ENCODE measurements around the gene NFAM1. TPM values are rescaled to one million over a fixed set of nuclear protein-coding genes. Genes with fewer than 3 reads are reported as not detected.

Gene NFAM1
- total and polyA plus RNA-seq, 10 donors, result 2.0 to 56.6 (median 30.8) TPM

DNA sequence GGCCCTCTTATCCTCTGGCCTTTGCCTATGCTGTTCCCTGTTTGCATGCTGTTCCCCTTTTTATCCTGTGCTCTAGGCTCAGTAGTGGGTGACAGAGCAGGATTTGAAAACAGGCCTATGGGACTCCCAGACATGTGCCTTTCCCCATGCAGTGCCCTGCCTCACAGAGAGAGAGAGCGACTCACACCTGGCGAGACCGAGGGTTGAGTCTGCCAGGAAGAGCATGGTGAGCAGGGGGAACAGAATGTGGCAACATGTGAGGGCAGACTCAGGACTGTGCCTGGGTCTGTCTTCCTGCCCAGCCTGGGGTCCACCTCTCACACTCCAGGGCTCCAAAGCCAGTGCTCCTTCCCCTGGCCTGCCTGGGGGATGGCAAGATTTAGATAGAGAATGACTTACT lies 75.0 kb downstream of the NFAM1 start:
- H3K27ac ChIP-seq, result no peak overlapping the region

DNA sequence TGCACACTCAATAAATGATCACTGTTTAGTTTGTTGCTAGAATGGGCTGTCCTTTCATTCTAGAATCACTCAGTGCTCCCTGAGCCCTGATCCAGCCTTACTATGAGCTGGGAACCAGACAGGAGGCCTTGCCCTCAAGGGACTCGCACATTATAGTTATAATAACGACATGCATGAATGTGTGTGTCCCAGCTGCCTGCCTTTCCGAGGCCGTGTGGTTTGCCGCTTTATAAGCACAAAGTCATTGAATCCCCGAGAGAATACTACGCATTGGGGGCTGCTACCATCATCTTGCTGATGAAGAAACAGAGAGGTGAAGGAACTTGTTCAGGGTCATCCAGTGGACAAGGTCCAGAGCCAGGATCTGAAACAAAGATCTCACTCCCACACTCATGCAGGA lies 75.7 kb downstream of the NFAM1 start:
- TF ChIP-seq POLR2AphosphoS5 (IDR thresholded peaks at IDR 0.05), result no peak
- TF ChIP-seq CTCF (IDR thresholded peaks at IDR 0.05 in 8 of 11, conservative IDR thresholded peaks at IDR 0.05 in 3 of 11), result no peak
- no peak for TF ChIP-seq POLR2A (IDR thresholded peaks at IDR 0.05)
- H3K4me1 ChIP-seq, result peaks cover 0 to 5% (median 1%) of the 10 kb centered on the region in 6 donors
- H3K9me3 ChIP-seq, result no peaks in the 10 kb centered on the region
- no peak overlapping the region for H3K4me3 ChIP-seq
- no peak overlapping the region for H3K27ac ChIP-seq
- intact Hi-C loops (cut with DNase I; ENCODE audit: low total_unique reads), result no loop called here
- WGBS, 5 donors, result 47 to 82% (median 72%) methylated on average over 7 of the region's 7 CpGs
- H3K36me3 ChIP-seq, result no peaks in the 10 kb centered on the region
- no peak for DNase-seq
- H3K27me3 ChIP-seq (replicated peaks in 1 of 7), result peaks cover 0 to 61% (median 0%) of the 10 kb centered on the region in 7 donors

More for the DNA sequence above, 75.0 kb downstream of the NFAM1 start:
- no peak for DNase-seq
- intact Hi-C loops (cut with DNase I; ENCODE audit: low total_unique reads), result no loop called here
- no peak overlapping the region for H3K4me3 ChIP-seq
- H3K27me3 ChIP-seq (replicated peaks in 1 of 7), result peaks cover 0 to 63% (median 0%) of the 10 kb centered on the region in 7 donors
- no peaks in the 10 kb centered on the region for H3K9me3 ChIP-seq
- WGBS, 5 donors, result 86 to 97% (median 90%) methylated on average over 3 of the region's 3 CpGs
- H3K36me3 ChIP-seq, result no peaks in the 10 kb centered on the region
- H3K4me1 ChIP-seq, result peaks cover 0 to 5% (median 1%) of the 10 kb centered on the region in 6 donors
- TF ChIP-seq POLR2AphosphoS5 (IDR thresholded peaks at IDR 0.05), result no peak
- no peak for TF ChIP-seq CTCF (IDR thresholded peaks at IDR 0.05 in 8 of 11, conservative IDR thresholded peaks at IDR 0.05 in 3 of 11)
- TF ChIP-seq POLR2A (IDR thresholded peaks at IDR 0.05), result no peak

- DNase-seq, result no peak
- no peaks in the 10 kb centered on the region for H3K36me3 ChIP-seq
- intact Hi-C loops (cut with DNase I; ENCODE audit: low total_unique reads), result no loop called here
- TF ChIP-seq POLR2A (IDR thresholded peaks at IDR 0.05) (no peak), CTCF (IDR thresholded peaks at IDR 0.05 in 8 of 11, conservative IDR thresholded peaks at IDR 0.05 in 3 of 11) (no peak), POLR2AphosphoS5 (IDR thresholded peaks at IDR 0.05) (no peak)
- H3K4me1 ChIP-seq, result peaks cover 0 to 5% (median 1%) of the 10 kb centered on the region in 6 donors
- no peak overlapping the region for H3K27ac ChIP-seq
- WGBS, 5 donors, result 53 to 67% (median 58%) methylated on average over 9 to 10 of the region's 10 CpGs
- peaks cover 0 to 4% (median 0%) of the 10 kb centered on the region in 8 donors for H3K9me3 ChIP-seq
- H3K27me3 ChIP-seq (replicated peaks in 1 of 7), result peaks cover 0 to 46% (median 0%) of the 10 kb centered on the region in 7 donors
- H3K4me3 ChIP-seq, result no peak overlapping the region
Measured at GRCh38 chr22:42353883-42354727, 78.1 kb downstream of the NFAM1 start.

GRCh38 chr22:42350373-42350772 lies 81.8 kb downstream of the NFAM1 start:
- Histone ChIP-seq H3K4me3 (no peak overlapping the region), H3K27me3 (replicated peaks in 1 of 7) (peaks cover 0 to 35% (median 0%) of the 10 kb centered on the region in 7 donors), H3K36me3 (no peaks in the 10 kb centered on the region), H3K9me3 (peaks cover 0 to 4% (median 0%) of the 10 kb centered on the region in 8 donors), H3K27ac (no peak overlapping the region), H3K4me1 (no peaks in the 10 kb centered on the region)
- intact Hi-C loops (cut with DNase I; ENCODE audit: low total_unique reads), result no loop called here
- 91 to 99% (median 97%) methylated on average over 4 of the region's 4 CpGs for whole genome bisulfite sequencing, 5 donors
- TF ChIP-seq CTCF (IDR thresholded peaks at IDR 0.05 in 8 of 11, conservative IDR thresholded peaks at IDR 0.05 in 3 of 11), result no peak
- TF ChIP-seq POLR2AphosphoS5 (IDR thresholded peaks at IDR 0.05), result no peak
- TF ChIP-seq POLR2A (IDR thresholded peaks at IDR 0.05), result no peak
- no peak for DNase-seq
